Cardiac muscle cell (in vitro differentiated cells and primary cell): ENCODE measurements around the gene HES1. TPM values are rescaled to one million over a fixed set of nuclear protein-coding genes. Genes with fewer than 3 reads are reported as not detected.

Experiments used
- DNase-seq, 2 donors: peaks; one replicate each; pipeline versions ENCODE4 v3.0.0 to v3.0.0-alpha.2; 2010 to 2017; ENCODE audit warnings: low read depth in 1 of 2, low spot score in 1 of 2
- H3K27ac ChIP-seq: fragments of 200-600 bp; sonication (generic); 2 replicates; pipeline ENCODE4 v1.5.1; 2016
- H3K27me3 ChIP-seq: fragments of 200-600 bp; sonication (generic); 2 replicates; pipeline ENCODE4 v1.6.0; 2016; ENCODE audit warnings: control low read depth
- H3K36me3 ChIP-seq: fragments of 200-600 bp; sonication (generic); 2 replicates; pipeline ENCODE4 v1.5.1; 2016; ENCODE audit warnings: control low read depth
- H3K4me1 ChIP-seq: fragments of 200-600 bp; sonication (generic); 2 replicates; pipeline ENCODE4 v1.8.1; 2017; ENCODE audit warnings: low read depth, mild to moderate bottlenecking, mixed run types
- H3K4me3 ChIP-seq: fragments of 200-600 bp; sonication (generic); 2 replicates; pipeline ENCODE4 v1.5.1; 2016; ENCODE audit warnings: mild to moderate bottlenecking
- H3K9me3 ChIP-seq: fragments of 200-600 bp; sonication (generic); 2 replicates; pipeline ENCODE4 v1.5.1; 2017; ENCODE audit warnings: low read depth, mild to moderate bottlenecking, control low read depth
- CTCF ChIP-seq: IDR thresholded peaks from 2 replicates; pipeline ENCODE4 v1.5.1; 2012; ENCODE audit warnings: low read depth, mild to moderate bottlenecking, low read length
- polyA plus RNA-seq: library from polyadenylated mRNA; unstranded; fragments of >200 nt; fragmentation: Nextera tagmentation; extraction: Ambion mirVana; gene quantifications from 2 replicates; pipeline ENCODE4 v1.2.1, GENCODE V29; 2016
- total RNA-seq: library from RNA; depleted of rRNA; stranded (reverse); fragments of >200 nt; gene quantifications from 2 replicates; pipeline ENCODE4 v1.2.3, GENCODE V29; 2016

Gene HES1
- total and polyA plus RNA-seq, 2 experiments from 2014 or later = 22.6 to 33.9 TPM

- no peak overlapping the region for H3K27ac ChIP-seq
- no peak overlapping the region for H3K4me3 ChIP-seq
- no peak for DNase-seq
- H3K9me3 ChIP-seq = no peaks in the 10 kb centered on the region
- no peaks in the 10 kb centered on the region for H3K36me3 ChIP-seq
- no peak for TF ChIP-seq CTCF
- peaks cover 4% of the 10 kb centered on the region for H3K4me1 ChIP-seq
- no peaks in the 10 kb centered on the region for H3K27me3 ChIP-seq
Measured at GRCh38 chr3:194154346-194154745, 18.4 kb downstream of the HES1 start.

- Histone ChIP-seq H3K27ac (no peak overlapping the region), H3K27me3 (no peaks in the 10 kb centered on the region), H3K4me1 (peaks cover 5% of the 10 kb centered on the region), H3K4me3 (no peak overlapping the region), H3K9me3 (no peaks in the 10 kb centered on the region), H3K36me3 (no peaks in the 10 kb centered on the region)
- no peak for TF ChIP-seq CTCF
- DNase-seq = no peak
Measured at GRCh38 chr3:194156095-194156494, 20.1 kb downstream of the HES1 start.

GRCh38 chr3:194158942-194159439 lies 23.0 kb downstream of the HES1 start:
- no peak for DNase-seq
- no peak for TF ChIP-seq CTCF
- Histone ChIP-seq H3K27me3 (no peaks in the 10 kb centered on the region), H3K27ac (no peak overlapping the region), H3K36me3 (no peaks in the 10 kb centered on the region), H3K9me3 (no peaks in the 10 kb centered on the region), H3K4me3 (no peak overlapping the region), H3K4me1 (peaks cover 21% of the 10 kb centered on the region)

- no peak for DNase-seq
- H3K4me3 ChIP-seq = no peak overlapping the region
- TF ChIP-seq CTCF = no peak
- no peak overlapping the region for H3K27ac ChIP-seq
- H3K4me1 ChIP-seq = peaks cover 21% of the 10 kb centered on the region
- H3K36me3 ChIP-seq = no peaks in the 10 kb centered on the region
- H3K27me3 ChIP-seq = no peaks in the 10 kb centered on the region
- H3K9me3 ChIP-seq = no peaks in the 10 kb centered on the region
Measured at GRCh38 chr3:194160158-194160557, 24.2 kb downstream of the HES1 start.

- no peak overlapping the region for H3K4me3 ChIP-seq
- H3K27me3 ChIP-seq = no peaks in the 10 kb centered on the region
- no peaks in the 10 kb centered on the region for H3K9me3 ChIP-seq
- no peak overlapping the region for H3K27ac ChIP-seq
- TF ChIP-seq CTCF = no peak
- H3K4me1 ChIP-seq = peaks cover 22% of the 10 kb centered on the region
- DNase-seq = no peak
- no peaks in the 10 kb centered on the region for H3K36me3 ChIP-seq
Measured at GRCh38 chr3:194161131-194162045, 25.4 kb downstream of the HES1 start.
